Stimulated activated CD4-positive, alpha-beta T cell treated with anti-CD3 and anti-CD28 coated beads, Interleukin-4, amount 100 ng/mL, for 48 hours (primary cell): ENCODE measurements around the gene SYNPR.
"Not testable (repeated sequence)": the region's sequence is repeated elsewhere in the genome, so short reads cannot be mapped to it uniquely, and the experiment has no call there.

Experiments
- DNase-seq, 2 donors: peaks; one replicate each; pipeline ENCODE4 v3.0.0-alpha.2; 2020; ENCODE audit warnings: low read depth in 2 of 2

The SYNPR gene

GRCh38 chr3:63278171-63279004, at the start of gene SYNPR:
SYNPR (plus strand) TSS chr3:63278308.
- DNase-seq, result no peak

- no peak for DNase-seq
Observed at GRCh38 chr3:63228677-63229076, 49.4 kb upstream of the SYNPR start.

- no peak for DNase-seq
Observed at GRCh38 chr3:63230146-63230545, 48.0 kb upstream of the SYNPR start.

GRCh38 chr3:63231643-63232042, 46.5 kb upstream of the SYNPR start:
- DNase-seq, result no peak

- DNase-seq, result no peak
Observed at GRCh38 chr3:63232764-63233396, 45.2 kb upstream of the SYNPR start.

- no peak for DNase-seq
Observed at GRCh38 chr3:63240381-63240902, 37.7 kb upstream of the SYNPR start.

- no peak for DNase-seq
Observed at GRCh38 chr3:63242124-63242523, 36.0 kb upstream of the SYNPR start.

- no peak for DNase-seq
Observed at GRCh38 chr3:63244486-63244885, 33.6 kb upstream of the SYNPR start.

GRCh38 chr3:63245726-63246241, 32.3 kb upstream of the SYNPR start:
- DNase-seq, result no peak

- DNase-seq, result no peak
Observed at GRCh38 chr3:63248015-63248414, 30.1 kb upstream of the SYNPR start.

- no peak for DNase-seq
Observed at GRCh38 chr3:63251499-63251898, 26.6 kb upstream of the SYNPR start.

GRCh38 chr3:63255819-63256218, 22.3 kb upstream of the SYNPR start:
- DNase-seq, result not testable (repeated sequence)

- no peak for DNase-seq
Observed at GRCh38 chr3:63264716-63265115, 13.4 kb upstream of the SYNPR start.

- no peak for DNase-seq
Observed at GRCh38 chr3:63274359-63274758, 3.7 kb upstream of the SYNPR start.

- DNase-seq, result no peak
Observed at GRCh38 chr3:63279005-63279841, 1.1 kb downstream of the SYNPR start.

GRCh38 chr3:63287610-63288009, 9.5 kb downstream of the SYNPR start:
- DNase-seq, result no peak

GRCh38 chr3:63290686-63291085, 12.6 kb downstream of the SYNPR start:
- no peak for DNase-seq

GRCh38 chr3:63294332-63294731, 16.2 kb downstream of the SYNPR start:
- no peak for DNase-seq

- DNase-seq, result no peak
Observed at GRCh38 chr3:63295356-63295755, 17.2 kb downstream of the SYNPR start.

- DNase-seq, result no peak
Observed at GRCh38 chr3:63295806-63296205, 17.7 kb downstream of the SYNPR start.

GRCh38 chr3:63296249-63296648, 18.1 kb downstream of the SYNPR start:
- no peak for DNase-seq

- DNase-seq, result no peak
Observed at GRCh38 chr3:63303238-63303637, 25.1 kb downstream of the SYNPR start.
